AG08395 (cell line): ENCODE measurements around the gene RAD51B.
A peak's percentile ranks its signal among the peaks of the same experiment; 100 is the strongest.

Source experiments
- DNase-seq: peaks from one replicate; pipeline ENCODE4 v3.0.0; 2012; ENCODE audit warnings: mixed read lengths, low spot score

Gene RAD51B

DNA sequence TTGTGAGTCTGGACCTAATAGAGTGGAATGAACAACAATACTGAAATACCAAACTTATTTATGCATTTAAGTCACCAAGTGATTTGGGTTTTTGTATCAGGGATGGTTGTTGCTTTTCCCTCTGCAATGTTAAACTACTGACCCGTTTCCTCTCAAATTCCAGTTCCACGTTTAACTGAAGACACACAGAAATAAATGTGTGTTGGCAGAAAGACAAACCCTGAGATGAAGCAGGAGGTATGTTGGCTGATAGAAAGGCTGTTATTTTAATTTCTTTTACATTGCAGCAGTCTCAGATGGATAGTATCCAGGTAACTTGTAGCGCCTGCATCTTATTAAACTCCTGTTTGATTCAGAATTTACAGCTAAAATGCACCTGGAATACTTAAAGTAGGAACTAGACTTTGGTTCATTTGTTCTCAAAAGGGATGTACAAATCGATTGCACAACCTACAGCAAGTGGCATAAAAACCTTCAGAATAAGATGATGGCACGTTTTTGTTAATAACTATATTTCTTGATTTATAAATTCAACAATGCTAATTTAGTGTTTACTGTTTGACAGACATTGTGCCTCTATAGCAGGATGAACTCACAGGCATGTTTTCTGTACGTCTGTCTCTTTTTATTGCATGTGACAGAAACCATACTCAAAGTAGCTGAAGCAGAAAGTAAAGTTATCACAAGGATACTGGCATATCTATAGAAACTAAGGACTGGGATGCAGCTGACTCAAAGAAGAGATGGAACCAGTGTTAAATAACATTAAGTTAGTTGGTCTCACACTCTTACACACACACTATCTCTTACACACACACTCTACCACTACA is 567.6 kb downstream of the RAD51B start:
- DNase-seq, result no peak

DNA sequence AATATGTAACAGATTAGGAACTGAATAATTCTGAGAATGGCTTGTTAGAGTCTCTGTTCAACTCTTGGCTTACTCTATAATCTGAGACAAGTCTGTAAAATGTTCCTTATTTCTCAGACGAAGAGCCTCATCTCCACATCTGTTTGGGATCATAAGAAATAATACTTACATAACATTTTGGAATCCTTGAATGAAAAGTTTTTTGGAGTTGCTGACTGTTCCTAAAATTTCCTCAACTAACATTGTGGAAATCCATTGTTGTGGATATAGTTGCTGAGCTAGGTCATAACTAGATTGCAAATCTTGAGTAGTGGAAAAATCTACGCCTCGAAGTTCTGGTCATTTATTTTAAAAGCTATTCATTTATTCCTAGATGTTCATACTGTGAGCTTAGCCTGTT is 570.4 kb downstream of the RAD51B start:
- DNase-seq, result no peak

DNA sequence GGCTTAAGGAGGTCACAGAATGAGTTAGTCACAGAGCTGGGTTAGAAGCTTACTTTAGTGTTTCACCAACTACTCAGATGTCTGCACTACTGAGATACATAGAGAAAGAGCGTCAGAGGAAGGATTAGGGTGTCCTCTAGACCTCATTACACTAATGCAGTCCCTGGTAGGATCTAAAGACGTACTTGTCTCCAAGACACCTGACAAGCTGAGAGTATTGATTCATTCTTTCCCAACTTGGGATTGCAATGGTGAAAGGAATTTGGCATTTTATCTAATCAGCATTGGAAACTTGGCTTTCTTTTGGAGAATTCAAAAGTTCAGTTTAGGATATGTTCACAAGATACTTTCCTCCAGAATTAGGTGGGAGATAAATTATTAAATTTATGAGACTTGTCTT is 571.2 kb downstream of the RAD51B start:
- no peak for DNase-seq

DNA sequence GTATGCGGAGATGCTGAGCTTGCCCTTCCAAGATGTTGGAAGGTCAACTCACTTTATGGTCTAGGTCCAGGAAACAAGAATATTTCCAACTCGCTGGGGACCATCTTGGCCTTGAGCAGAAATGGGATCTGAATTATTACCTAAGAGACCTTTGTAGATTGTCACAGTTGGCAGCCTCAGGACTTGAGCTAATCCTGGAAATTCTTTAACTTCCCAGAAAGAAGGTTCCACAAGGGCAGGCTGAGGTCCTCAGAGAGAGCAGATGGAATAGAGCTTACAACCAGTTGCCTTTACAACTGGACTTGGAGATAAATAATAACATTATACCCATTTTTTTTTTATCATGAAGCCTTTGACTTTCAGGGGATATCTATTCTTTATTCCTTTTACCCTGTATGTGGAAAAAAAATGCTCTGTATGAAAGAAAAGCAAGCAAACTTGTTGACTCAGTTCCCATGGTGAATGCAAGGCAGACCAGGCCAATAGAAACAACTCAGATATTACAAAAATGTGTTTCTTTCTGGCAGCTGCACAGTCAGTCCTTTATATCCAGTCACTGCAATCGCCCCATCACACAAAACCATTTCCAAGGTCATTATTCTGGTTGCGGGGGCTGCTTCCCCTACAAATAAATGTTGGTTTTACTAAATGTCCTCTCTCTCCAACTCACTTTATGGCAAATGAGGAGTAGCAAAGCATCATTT is 571.9 kb downstream of the RAD51B start:
- peak; percentile 58 for DNase-seq

DNA sequence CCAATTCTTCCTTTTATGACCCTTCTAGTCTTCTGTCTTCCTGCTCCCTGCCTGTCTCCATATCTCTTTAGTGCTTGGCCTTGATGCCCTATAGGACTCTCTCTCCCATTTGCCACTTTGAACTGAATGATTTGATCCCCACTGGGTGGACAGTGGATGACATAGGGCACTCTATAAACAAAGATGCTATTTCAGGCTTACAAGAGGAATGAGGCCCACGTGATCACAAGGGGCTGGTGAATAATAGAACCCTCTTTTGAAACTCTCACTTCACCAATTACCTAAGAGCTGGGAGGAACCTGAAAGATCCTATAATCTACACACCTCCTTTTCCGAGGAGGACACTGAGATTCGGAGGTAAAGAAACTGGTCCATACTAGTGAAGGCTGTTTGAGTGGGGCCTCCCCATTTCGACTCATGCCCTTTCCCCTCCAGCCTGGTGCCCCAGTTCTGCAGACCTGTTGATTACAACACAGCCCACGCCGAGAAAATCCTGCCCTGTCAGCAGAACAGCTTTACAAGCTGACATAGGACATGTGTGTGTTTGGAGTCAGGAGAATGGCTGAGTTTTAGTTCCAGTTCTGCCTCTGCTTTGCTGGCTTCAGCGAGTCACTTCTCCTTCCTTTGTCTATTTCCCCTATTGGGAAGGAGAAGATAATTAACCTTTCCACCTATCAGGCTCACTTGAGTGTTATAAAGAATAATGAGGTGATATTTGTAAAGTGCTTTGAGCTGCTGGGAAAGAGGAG is 573.0 kb downstream of the RAD51B start:
- no peak for DNase-seq

DNA sequence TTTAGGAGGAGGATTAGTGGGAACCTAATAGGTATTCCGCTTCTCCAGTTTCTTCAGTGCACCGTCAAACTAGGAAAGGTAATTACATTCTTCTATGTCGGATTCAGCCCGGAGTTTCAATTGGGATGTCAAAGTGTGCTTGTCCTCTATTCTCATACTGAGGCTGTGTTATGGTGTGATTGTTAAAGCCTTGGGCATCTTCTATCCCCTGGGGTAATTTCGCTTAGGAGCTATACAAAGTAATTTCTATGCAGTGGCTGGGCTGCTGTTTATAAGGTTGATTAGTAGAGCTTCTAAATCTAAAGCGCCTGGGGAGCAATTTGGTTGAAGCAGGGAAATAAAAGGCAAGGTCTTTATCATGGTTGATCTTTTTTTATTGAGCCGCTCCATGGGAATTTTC is 573.7 kb downstream of the RAD51B start:
- no peak for DNase-seq

DNA sequence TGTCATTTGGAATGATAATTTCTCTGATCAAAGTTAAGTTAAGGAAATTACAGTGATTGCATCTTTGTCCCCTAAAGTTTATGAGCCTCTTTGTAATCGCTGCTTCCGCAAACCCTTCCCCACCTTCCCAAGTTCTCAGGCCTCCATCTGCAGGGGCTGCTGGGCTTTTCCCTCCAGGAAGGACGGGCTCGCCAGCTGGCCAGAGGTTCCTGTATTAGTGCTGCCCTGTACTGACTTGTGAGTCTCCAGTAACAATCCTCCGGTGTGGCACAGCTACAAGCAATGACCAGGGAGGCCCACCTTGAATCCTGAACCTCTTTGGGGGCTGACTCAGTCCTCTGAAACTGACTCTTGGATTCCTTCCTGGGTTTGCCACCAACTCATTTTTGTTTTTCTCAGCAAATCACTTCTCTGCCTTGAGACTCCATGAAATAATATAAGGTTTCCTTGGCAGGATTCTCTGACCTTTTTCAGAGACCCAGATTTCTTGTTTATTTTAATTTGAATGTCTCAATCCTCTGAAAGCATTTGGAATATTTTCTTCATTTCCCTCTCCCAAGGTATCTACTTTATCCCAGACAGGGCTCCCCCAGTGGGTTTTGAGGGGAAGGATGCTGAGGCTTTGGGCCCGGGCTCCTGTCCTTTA is 574.7 kb downstream of the RAD51B start:
- DNase-seq, result no peak

DNA sequence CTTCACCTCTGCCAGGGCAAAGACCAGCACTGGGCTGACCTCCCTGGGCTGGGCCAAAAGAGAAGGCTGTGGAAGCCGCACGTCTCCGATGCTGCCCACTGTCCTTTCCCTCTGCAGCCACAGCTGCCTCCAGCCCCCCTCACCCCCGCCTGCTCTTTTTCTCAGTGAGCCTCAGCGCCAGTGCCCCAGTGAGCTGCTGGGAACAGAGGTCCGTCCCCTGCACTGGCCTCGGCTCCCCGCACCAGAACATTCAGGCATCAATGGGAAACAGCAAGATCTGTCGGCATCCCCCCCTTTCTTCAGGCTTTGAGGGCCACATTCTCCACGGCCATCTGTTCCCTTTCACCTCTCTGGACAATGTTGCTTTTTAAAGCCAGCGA is 575.2 kb downstream of the RAD51B start:
- DNase-seq, result no peak

DNA sequence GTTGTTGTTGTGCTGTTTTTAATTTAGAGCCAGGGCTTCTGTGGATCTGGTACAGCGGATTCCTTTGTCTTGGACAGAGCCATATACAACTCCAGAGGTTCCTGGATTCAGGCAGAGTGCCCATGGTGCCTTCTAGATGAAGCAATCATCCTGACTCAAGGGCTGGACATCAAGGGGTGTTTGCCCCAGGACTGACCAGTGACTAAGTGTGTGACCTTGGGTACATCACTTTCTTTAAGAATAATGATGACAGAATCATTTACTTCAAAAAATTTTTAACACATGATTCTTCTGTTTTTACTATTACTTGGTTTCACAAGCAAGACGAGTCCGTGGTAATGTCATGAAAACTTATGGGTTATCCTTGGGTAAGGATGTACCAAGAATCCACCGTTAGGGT is 576.0 kb downstream of the RAD51B start:
- peak; percentile 67 for DNase-seq

DNA sequence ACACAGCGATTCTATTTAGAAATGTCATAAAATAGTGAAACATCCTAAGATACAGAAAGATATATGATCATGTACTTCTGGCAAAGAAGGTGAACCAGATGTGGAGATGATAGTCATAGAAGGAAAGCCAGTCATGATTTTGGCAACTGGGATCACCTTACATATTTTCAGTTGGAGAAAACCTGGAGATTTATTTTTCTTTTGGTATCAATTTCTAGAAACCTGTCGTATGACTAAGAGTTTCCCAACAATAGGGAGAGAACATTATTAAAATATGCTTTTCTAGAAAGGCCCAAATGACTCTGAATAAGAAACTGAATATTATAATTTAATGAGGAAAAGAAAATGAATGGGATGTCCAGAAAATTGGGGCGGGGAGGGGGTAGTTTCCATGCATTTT is 576.9 kb downstream of the RAD51B start:
- DNase-seq, result no peak

DNA sequence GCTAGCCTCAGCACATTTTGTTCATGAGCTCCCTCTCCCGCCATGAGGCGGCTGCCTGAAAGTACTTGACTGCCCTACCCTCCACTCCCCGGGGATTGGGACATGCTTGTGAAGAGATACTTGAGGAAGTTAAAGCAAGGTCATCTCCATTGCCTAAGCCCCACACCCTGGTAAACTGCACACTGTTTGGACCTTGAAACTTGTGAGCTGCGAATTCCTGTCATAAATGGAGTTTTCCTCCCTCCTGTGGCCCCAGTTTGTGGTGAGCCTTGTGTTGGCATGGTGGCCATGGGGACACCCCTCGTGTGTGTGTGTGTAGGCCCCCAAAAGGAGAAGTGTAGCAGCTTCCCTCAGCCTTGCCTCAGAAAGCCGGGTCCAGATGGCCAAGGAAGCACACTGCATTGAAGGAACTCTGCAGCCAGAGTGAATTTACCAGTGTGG is 577.8 kb downstream of the RAD51B start:
- no peak for DNase-seq

DNA sequence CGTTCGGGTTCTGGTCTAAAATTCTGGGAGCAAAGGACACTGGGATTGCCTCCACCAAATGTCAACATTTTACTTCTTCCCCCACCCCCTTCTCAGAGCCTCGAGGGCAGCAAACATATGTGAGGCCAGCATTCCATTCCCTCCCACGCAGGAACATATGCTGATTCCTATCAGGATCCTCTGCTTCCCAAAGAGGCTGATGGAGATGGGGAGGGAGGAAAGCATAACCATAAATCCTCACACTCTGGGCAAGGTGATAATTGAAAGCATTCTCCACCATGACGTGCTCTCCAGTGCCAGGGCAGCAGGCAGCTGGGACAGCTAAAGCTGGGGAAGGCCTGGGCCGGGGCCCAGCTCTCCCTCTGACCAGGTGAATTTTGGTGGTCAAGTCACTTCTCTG is 578.2 kb downstream of the RAD51B start:
- peak; percentile 50 for DNase-seq

DNA sequence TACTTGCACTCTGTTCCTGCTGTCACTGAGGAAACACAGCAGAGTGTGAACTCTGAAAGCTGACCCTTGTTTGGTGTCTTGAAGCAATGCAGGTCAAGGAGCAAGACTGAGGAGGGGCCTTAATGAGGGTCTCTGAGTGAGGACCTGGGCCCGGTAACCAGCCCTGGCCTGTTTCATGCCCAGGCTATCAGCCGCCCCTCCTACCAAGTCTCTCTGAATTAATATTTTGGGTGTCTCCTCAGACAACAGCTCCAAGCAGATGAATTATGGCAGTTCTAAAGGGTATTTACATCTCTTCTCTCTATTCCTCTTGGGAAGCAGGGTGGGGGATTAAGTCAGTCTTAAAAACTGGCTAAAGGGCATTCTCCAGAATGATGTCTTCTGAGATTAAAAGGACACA is 578.8 kb downstream of the RAD51B start:
- DNase-seq, result no peak

DNA sequence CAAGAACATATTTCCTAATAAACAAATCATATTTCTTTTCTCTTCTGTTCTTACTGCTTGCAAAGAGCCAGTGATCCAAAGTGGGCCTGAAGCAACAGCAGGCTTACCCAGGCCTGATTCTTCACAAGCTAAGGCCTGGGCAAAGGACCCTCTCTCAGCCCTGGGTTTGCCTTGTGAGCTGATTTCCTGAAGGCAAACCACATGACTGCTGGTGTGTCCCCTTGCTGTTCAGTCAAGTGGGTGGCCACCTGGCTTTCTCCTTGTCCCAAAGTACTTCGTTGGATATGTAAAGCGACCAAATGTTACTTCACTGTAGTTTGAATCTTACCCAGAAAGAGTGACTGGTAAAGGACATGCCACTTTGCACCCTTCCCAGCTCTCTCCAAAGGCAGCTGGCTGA is 580.4 kb downstream of the RAD51B start:
- no peak for DNase-seq

DNA sequence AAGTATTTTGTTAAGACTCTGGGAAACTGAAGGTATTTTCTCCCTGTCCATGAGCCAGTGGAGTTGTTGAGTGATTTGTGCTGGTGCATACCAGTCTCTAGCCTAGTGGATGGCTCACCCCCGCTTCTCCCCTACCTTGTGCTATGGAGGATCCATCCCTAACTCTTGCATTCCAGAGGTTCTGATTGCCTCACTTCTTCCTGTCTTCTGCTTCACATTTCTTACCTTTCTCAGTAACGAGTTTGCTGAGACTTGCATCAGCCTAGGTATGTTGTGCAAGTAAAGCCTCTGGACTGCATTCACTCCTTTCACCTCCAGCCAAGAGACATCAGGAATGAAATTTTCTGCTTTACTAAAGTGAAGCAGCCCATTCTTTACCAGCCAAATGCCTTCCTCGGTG is 581.7 kb downstream of the RAD51B start:
- DNase-seq, result no peak

DNA sequence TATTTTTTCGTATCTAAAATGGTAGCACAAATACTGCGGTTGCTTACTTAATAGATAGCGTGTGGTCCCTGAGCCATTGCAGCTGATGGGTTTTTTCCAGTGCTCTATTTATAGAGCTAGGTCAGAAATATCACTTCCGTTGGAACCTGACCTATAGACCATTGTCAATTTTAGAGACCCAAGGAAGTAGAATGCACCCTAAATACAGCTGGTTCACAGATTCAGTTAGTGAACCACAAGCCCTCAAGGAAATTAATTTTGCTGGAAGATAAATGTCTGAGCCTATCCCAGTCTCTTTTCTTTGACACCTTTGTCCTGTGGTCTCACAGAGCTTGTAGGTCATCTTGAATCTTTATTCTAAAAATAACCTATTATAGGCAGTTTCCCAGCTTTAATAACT is 582.3 kb downstream of the RAD51B start:
- DNase-seq, result no peak

DNA sequence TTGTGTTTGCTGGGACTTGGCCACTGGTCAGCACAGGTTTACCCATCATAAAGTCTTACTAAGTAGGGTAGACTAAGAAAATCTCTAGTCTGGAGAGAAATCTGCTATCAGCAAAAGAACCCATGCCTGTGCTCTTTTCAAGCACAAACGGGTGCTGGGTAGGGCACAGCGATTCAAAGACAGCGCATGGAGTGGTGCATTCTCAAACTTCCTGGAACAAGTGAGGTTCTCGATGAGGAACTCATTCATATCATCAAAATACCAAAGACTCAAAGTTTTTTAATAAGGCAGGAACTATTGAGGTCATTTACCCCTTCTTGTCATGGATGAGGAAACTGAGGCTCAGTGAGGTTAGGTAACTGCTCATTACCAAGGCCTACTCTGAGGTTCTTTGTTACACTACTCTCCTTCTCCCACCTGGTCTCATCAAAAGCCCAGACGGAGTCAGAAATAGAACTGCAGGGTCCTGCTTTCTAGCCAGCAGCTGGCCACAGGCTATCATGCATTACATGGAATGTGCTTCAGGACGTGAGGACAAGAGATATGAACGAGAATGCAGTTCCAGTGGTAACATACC is 583.0 kb downstream of the RAD51B start:
- no peak for DNase-seq

DNA sequence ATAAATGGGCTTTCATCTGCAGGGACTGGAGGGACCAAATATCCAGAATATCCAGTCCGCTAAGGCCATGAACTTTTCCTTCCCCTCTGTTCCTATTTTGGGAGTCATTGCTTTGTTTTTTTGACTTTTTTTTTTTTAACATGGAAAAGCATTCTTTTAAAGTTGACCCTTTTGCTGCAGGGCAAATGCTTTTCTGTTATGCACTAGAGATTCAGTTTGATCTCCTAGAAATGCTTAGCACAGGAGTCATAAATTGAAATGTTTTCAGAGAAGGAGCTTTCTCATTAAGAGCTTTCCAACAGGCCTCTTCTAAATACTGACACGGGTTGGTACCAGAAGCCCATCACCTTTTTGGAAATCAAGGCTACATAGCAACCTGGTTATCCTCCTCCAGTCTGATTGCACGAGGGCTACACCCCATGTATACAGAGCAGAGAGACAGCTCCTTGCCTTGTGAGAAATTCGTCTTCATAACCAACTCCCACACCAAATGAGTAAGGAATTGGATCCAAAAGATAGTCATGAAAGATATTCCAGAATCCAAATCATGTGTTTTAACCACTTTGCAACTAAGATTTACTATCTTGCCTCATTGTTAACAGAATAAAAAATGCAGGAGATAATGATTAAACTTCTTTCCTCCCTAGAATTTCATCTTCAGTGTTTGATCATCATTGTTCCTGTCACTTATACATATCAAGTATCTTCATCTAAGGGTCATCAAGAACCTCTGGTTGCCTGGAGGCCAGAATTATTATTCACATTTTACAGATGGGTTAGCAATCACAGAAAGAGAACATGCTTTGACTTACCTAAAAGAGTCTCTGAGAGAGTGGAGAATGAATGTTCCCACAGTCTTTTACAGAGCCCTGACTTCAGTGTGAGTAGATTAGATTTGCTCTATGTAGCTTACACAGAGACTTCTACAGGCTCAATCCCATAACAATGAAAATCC is 583.9 kb downstream of the RAD51B start:
- DNase-seq, result no peak

DNA sequence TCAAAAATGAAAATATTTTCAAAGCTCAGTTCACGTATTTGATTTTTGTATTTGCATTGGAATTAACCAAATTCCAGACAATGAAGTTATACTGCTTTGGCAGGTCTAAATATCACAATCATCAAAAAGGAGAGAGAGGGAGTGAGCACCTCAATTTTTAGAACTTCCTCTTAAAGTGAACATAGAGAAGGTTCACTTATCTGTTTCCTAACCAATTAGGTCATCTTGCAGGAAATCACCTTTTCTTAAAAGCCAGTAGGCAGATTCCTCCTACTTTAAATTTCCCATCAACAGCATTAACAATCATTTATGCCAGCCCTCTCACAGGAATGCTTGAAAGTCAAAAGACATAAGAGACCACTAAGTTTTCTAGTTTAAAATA is 584.6 kb downstream of the RAD51B start:
- no peak for DNase-seq

DNA sequence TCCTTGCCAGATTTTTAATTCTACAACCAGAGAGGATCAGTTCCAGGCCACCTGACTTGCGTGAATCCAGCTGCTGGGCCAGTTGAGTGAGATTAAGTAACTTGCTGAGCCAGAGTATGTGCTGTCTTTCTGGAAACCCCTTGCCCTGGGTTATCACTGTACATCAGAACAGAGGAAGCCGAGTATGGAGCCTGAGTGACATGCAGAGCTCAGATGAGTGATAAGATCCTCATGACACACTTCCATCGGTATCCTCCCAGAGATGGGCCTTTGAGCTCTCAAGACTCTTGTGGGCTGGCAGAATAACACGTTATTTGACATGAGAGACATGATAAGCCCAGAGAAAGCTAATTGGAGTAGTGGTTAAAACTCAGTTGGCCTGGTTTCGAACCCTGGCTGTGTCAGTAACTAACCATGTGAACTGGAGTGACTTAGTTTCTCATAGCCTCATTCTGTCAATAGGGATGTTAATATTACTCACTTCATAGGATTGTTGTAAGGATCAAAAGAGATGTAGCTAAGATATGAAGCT is 585.1 kb downstream of the RAD51B start:
- DNase-seq, result no peak

DNA sequence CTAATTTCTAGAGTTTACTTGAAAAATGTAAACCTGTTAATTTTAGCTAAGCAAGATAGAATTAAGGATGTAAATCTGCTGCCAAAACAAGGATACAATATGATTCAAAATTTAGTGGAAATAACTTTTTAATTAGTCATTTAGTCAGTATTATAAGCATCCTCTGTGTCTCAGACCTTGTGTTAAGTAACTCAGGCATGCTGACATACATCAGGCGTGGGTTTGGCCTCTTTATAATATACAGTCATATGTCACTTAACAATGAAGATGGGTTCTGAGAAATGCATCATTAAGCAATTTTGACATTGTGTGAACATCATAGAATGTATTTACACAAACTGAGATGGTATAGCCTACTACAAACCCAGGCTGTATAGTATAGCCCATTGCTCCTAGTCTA is 586.4 kb downstream of the RAD51B start:
- DNase-seq, result peak; percentile 17
